ENCODE results near the gene TNNT3.

DNA sequence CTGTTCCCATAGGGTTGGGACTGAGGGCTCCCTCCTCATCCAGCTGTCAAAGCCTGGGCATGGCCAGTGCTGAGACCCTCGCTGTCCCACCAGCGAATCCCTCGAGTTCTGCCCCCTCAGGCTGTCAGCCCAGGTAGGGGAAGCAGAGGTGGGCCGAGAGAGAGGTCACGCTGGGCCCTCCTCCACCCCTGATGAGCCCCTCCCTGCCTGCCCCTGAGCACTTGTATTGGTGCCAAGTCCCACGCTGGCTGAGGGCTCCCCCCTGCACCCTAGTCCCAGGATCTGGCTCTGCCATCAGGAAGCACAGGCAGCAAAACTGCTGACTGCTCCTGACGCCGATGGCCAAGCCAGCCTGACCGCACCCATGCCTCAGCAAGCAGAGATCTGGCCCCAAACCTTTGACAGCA is 31.2 kb upstream of the TNNT3 start:
- TF ChIP-seq POLR2AphosphoS5 (IDR thresholded peaks at IDR 0.05), result no peak
- TF ChIP-seq, protein P1, sequence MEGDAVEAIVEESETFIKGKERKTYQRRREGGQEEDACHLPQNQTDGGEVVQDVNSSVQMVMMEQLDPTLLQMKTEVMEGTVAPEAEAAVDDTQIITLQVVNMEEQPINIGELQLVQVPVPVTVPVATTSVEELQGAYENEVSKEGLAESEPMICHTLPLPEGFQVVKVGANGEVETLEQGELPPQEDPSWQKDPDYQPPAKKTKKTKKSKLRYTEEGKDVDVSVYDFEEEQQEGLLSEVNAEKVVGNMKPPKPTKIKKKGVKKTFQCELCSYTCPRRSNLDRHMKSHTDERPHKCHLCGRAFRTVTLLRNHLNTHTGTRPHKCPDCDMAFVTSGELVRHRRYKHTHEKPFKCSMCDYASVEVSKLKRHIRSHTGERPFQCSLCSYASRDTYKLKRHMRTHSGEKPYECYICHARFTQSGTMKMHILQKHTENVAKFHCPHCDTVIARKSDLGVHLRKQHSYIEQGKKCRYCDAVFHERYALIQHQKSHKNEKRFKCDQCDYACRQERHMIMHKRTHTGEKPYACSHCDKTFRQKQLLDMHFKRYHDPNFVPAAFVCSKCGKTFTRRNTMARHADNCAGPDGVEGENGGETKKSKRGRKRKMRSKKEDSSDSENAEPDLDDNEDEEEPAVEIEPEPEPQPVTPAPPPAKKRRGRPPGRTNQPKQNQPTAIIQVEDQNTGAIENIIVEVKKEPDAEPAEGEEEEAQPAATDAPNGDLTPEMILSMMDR (IDR thresholded peaks at IDR 0.05), result no peak
- no peak for TF ChIP-seq POLR2A (IDR thresholded peaks at IDR 0.05)

Measured in prostate gland (tissue), 2 donors.